K562 (cell line): ENCODE data around the gene POLN. TPM values are rescaled to one million over a fixed set of nuclear protein-coding genes. Genes with fewer than 3 reads are reported as not detected.

Source experiments
- ARID3B ChIP-seq: fragments of 250-450 bp; sonication (Bioruptor Pico); IDR thresholded peaks from 2 replicates; pipeline ENCODE4 v1.4.0; 2020; ENCODE audit warnings: borderline replicate concordance
- BCLAF1 ChIP-seq, 2 experiments: fragments of 450-650 bp in 1 of 2; IDR thresholded peaks; 2 replicates each; pipeline ENCODE4 v1.6.1; 2011 to 2017; ENCODE audit warnings: low read depth in 2 of 2, antibody characterized with exemption in 1 of 2, borderline replicate concordance in 1 of 2, low read length in 1 of 2, mild to moderate bottlenecking in 1 of 2, mixed read lengths in 1 of 2; ENCODE audit not compliant: control insufficient read depth in 1 of 2
- BRF2 ChIP-seq: IDR thresholded peaks from 3 replicates; pipeline ENCODE4 v1.6.1; 2011; ENCODE audit warnings: borderline replicate concordance, mild to moderate bottlenecking; ENCODE audit not compliant: insufficient read length, insufficient read depth
- CGGBP1 ChIP-seq: fragments of 250-450 bp; sonication (Bioruptor Pico); IDR thresholded peaks from 2 replicates; pipeline ENCODE4 v1.9.0; 2021; ENCODE audit warnings: mild to moderate bottlenecking
- HMG20A ChIP-seq: fragments of 450-650 bp; formaldehyde crosslinking; conservative IDR thresholded peaks from 2 replicates; pipeline ENCODE4 v1.4.0; 2020; ENCODE audit warnings: mild to moderate bottlenecking, mixed read lengths
- KHSRP ChIP-seq: fragments of 450-650 bp; IDR thresholded peaks from 2 replicates; pipeline ENCODE4 v1.6.1; 2017
- NR3C1 ChIP-seq: sonication (generic); formaldehyde crosslinking; IDR thresholded peaks from 2 replicates; pipeline ENCODE4 v1.8.1; 2022; ENCODE audit warnings: missing genetic modification reagents
- RBM15 ChIP-seq: fragments of 200-400 bp; formaldehyde crosslinking; IDR thresholded peaks from 2 replicates; pipeline ENCODE4 v1.6.1; 2018; ENCODE audit warnings: mild to moderate bottlenecking, low read length, moderate library complexity; ENCODE audit not compliant: insufficient read depth
- RFX1 ChIP-seq: fragments of 450-650 bp; IDR thresholded peaks from 2 replicates; pipeline ENCODE4 v1.6.1; 2016; ENCODE audit warnings: mild to moderate bottlenecking, moderate library complexity
- TBP ChIP-seq: optimal IDR thresholded peaks from 2 replicates; pipeline ENCODE3; 2011; ENCODE audit warnings: low read depth, low read length, improper control_type of control experiment
- TCF7L2 ChIP-seq: fragments of 150-350 bp; IDR thresholded peaks from 2 replicates; pipeline ENCODE4 v1.6.1; 2016; ENCODE audit warnings: low read depth, mild to moderate bottlenecking, low read length, moderate library complexity
- TGIF2 ChIP-seq: sonication (generic); formaldehyde crosslinking; IDR thresholded peaks from 2 replicates; pipeline ENCODE4 v1.8.1; 2022; ENCODE audit warnings: mild to moderate bottlenecking, missing genetic modification reagents, moderate library complexity
- TSC22D4 ChIP-seq: fragments of 450-650 bp; IDR thresholded peaks from 2 replicates; pipeline ENCODE4 v1.6.1; 2016; ENCODE audit warnings: missing genetic modification characterization, missing biosample characterization, control low read depth
- WHSC1 ChIP-seq: IDR thresholded peaks from one replicate; pipeline ENCODE4 v1.6.1; 2012; ENCODE audit warnings: low read length, control low read depth, inconsistent platforms
- ZBTB2 ChIP-seq: fragments of 450-650 bp; IDR thresholded peaks from 2 replicates; pipeline ENCODE4 v1.6.1; 2016; ENCODE audit warnings: antibody characterized with exemption
- ZNF354B ChIP-seq: fragments of 250-450 bp; sonication (Bioruptor Pico); IDR thresholded peaks from 2 replicates; pipeline ENCODE4 v1.4.0; 2020
- ZNF785 ChIP-seq: fragments of 250-450 bp; sonication (Bioruptor Pico); IDR thresholded peaks from 2 replicates; pipeline ENCODE4 v1.4.0; 2020; ENCODE audit warnings: mild to moderate bottlenecking
- polyA plus RNA-seq, 8 experiments: library from polyadenylated mRNA; depleted of rRNA in 4 of 8; stranded (reverse) in 5 of 8; unstranded in 3 of 8; fragments of >200 nt; fragmentation: Nextera tagmentation in 2 of 8; fragmentation: Illumina TruSeq in 1 of 8; extraction: Ambion mirVana in 2 of 8; extraction: Trizol in 1 of 8; gene quantifications; 2 replicates each; pipeline versions ENCODE4 v1.2.1 to v1.2.3, GENCODE V29; 2011 to 2014; ENCODE audit warnings: inconsistent platforms in 1 of 8, missing spikeins in 1 of 8
- total RNA-seq, 7 experiments: library from RNA; depleted of rRNA in 6 of 7; stranded (reverse); fragments of >200 nt in 6 of 7; fragmentation: Illumina TruSeq in 2 of 7; extraction: Trizol in 2 of 7; gene quantifications; 2 replicates each; pipeline versions ENCODE4 v1.2.1 to v1.2.3, GENCODE V29; 2011 to 2021; ENCODE audit warnings: low replicate concordance in 1 of 7
- TF ChIP-seq, protein P1 (sequence below): fragments of 450-650 bp; IDR thresholded peaks from one replicate; pipeline ENCODE4 v1.6.1; 2018; ENCODE audit warnings: mild to moderate bottlenecking, moderate library complexity; ENCODE audit not compliant: partially characterized antibody
- TF ChIP-seq, protein P2 (sequence below): sonication (generic); formaldehyde crosslinking; IDR thresholded peaks from 2 replicates; pipeline ENCODE4 v1.8.1; 2022; ENCODE audit warnings: missing genetic modification reagents

Gene POLN
- total and polyA plus RNA-seq, 9 of the 15 experiments (the other 6 are each of a cell fraction or from before 2014, with no cell fraction given): 0.08 to 0.91 (median 0.32) TPM

DNA sequence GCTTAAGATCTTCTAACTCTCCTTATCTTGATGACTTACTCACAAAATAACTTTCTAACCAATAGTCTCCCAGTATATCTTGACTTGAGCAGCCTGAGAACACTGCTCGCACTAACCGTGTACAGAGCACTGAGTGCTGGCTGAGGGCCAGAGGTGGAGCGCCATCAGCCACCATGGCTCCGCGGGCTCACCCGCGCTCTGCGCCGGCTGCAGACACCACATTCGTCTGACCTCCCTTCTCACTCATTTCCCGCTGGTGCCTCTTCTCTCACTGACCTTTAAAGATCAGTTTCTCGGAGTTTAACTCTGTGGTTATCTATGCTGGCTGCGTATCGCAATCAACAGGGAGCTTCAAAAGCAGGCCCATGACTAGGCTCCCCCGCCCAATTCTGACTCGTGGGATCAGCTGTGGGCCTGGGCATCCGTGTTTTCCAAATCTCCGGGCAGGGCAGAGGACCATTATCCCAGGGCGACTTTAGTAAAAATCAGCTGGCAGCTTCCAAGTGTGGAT, 78.6 kb downstream of the POLN start (continued):
- TF ChIP-seq ZBTB2 (no peak), RFX1 (no peak), ARID3B (CRISPR knock-in tag) (no peak), BCLAF1 (IDR thresholded peaks at IDR 0.05; ENCODE audit: borderline replicate concordance in 1 of 2, control insufficient read depth in 1 of 2, low read depth in 2 of 2, low read length in 1 of 2) (no peak), ZNF785 (no peak), NR3C1 (CRISPR knock-in tag) (no peak), RBM15 (no peak), TBP (no peak), CGGBP1 (CRISPR knock-in tag) (no peak), TCF7L2 (no peak), ZNF354B (CRISPR knock-in tag) (no peak), TGIF2 (CRISPR knock-in tag) (no peak), BRF2 (no peak), WHSC1 (no peak), KHSRP (no peak), TSC22D4 (tag) (no peak), HMG20A (CRISPR knock-in tag) (no peak)
- TF ChIP-seq, protein P1, sequence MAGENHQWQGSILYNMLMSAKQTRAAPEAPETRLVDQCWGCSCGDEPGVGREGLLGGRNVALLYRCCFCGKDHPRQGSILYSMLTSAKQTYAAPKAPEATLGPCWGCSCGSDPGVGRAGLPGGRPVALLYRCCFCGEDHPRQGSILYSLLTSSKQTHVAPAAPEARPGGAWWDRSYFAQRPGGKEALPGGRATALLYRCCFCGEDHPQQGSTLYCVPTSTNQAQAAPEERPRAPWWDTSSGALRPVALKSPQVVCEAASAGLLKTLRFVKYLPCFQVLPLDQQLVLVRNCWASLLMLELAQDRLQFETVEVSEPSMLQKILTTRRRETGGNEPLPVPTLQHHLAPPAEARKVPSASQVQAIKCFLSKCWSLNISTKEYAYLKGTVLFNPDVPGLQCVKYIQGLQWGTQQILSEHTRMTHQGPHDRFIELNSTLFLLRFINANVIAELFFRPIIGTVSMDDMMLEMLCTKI: no peak
- TF ChIP-seq, protein P2, sequence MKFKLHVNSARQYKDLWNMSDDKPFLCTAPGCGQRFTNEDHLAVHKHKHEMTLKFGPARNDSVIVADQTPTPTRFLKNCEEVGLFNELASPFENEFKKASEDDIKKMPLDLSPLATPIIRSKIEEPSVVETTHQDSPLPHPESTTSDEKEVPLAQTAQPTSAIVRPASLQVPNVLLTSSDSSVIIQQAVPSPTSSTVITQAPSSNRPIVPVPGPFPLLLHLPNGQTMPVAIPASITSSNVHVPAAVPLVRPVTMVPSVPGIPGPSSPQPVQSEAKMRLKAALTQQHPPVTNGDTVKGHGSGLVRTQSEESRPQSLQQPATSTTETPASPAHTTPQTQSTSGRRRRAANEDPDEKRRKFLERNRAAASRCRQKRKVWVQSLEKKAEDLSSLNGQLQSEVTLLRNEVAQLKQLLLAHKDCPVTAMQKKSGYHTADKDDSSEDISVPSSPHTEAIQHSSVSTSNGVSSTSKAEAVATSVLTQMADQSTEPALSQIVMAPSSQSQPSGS (CRISPR knock-in tag): no peak
